HS-27A (cell line): ENCODE results near the gene MYOD1.
A peak's percentile ranks its signal among the peaks of the same experiment; 100 is the strongest.

ENCODE experiments used
- DNase-seq: peaks from one replicate; pipeline ENCODE4 v3.0.0-alpha.2; 2012; ENCODE audit warnings: low read depth, missing footprints

MYOD1 gene

DNA sequence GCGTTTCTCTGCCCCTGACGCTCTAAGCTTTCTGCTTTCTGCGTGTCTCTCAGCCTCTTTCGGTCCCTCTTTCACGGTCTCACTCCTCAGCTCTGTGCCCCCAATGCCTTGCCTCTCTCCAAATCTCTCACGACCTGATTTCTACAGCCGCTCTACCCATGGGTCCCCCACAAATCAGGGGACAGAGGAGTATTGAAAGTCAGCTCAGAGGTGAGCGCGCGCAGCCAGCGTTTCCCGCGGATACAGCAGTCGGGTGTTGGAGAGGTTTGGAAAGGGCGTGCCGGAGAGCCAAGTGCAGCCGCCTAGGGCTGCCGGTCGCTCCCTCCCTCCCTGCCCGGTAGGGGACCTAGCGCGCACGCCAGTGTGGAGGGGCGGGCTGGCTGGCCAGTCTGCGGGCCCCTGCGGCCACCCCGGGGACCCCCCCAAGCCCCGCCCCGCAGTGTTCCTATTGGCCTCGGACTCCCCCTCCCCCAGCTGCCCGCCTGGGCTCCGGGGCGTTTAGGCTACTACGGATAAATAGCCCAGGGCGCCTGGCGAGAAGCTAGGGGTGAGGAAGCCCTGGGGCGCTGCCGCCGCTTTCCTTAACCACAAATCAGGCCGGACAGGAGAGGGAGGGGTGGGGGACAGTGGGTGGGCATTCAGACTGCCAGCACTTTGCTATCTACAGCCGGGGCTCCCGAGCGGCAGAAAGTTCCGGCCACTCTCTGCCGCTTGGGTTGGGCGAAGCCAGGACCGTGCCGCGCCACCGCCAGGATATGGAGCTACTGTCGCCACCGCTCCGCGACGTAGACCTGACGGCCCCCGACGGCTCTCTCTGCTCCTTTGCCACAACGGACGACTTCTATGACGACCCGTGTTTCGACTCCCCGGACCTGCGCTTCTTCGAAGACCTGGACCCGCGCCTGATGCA lies at the start of gene MYOD1:
Gene MYOD1 (plus strand): TSS at position 544 of the 910 bp plus-strand sequence. CDS start 212 bp downstream, at position 756.
- DNase-seq, result no peak

DNA sequence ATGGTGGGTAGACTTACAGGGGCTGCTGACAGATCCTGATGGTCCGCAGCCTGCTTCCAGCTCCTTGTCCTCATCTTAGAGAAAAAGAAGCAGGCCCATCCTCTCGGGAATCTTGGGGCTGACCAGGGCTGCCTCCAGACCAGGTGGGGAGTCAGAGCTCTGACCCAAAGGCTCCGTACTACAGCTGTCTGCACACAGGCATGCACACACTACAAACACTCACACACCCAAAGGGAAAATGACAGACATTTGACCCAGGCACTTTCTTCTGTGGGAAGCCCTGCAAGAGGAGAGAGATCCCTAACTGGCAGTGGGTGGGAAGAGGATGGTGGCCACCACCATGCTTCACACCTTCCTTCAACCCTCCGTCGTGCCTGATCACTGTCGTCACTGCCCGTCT lies 46.9 kb upstream of the MYOD1 start:
- DNase-seq, result no peak

DNA sequence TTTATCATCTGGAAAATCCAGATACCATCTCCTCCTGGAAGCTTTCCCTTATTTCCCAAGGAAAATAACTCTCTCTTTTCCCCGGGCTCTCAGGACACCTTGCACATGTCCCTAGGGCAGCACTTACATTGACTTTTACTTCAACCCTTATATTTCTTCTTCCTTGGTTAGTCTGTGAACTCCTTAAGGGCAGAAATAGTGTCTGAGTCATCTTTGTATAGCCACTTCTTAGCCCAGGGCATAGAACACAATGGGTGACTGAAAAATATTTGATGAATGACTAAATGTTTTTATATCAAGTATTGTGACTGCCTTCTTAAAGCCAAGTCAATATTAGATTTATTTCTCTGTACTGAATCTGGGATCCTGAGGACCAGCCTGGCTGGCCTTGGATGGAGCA lies 45.4 kb upstream of the MYOD1 start:
- DNase-seq, result no peak

DNA sequence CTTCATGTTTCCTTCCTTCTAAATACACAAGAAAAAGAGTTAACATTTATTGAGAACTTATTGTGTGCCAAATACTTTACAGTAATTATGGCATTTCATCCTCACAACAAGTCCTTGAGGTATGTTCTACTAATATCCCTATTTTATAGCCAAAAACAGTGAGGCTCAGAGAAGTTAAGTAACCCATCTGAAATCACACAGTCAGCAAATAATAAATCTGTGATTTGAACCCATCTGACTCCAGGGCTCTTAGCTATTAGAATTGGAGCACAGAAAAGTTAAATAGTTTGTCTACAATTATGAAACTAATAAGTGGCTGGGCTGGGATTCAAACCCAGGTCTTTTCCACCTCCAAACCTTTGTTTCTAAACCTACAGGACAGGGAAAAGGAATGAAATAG lies 36.5 kb upstream of the MYOD1 start:
- no peak for DNase-seq

DNA sequence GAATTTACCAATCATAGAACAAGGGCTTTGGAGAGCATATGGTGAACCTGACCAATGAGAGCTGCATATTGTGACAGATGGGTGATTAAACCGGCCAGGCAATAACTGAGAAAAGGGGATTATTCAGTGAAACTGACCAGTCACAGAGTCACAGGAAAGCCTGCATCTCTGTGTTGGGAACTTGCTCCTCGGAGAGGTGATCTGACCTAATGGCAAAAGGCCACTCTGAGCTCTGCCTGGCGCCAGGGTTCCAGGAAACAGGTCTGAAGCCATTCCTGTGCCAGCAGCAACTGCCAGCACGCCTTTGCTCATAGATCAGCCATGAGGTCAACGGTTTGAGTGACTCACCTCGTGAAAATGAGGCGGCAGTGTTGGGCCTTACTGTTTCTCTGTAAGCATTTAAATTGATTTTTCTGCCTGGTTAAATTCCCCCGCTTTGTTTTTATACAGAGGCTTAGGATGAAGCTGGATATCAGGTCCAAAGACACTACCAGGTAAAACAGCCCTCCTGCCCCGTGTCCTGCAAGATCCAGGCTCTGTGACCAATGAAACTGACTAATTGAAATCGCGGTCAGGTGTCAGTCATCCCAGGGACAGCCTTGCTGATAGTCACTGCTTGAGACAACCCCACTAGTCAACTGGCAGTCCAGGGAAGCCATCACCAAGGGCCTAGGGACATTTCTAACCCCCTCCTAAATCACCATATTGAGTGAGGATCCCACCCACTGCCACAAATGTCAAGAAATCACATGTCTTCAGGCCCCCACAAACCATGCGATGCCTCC lies 35.8 kb upstream of the MYOD1 start:
- peak; percentile 77 for DNase-seq

DNA sequence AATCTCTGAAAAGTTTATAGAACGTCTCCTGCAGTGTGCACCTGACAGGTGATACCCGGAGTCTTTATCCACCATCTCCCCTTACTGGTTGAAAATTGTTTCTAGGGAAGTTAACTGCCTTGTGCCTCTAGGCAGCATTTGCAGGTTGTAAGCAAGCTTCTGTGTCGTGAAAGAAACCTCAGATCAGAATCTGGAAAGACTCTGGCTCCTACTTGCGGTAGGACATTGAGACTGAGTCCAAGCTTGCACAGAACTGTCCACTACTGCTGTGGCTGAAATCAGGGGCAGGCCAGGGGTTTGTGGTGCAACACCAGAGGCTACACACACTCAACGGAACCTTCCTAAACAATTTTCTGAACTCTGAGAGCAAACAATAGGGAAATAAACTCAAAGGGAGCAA lies 34.8 kb upstream of the MYOD1 start:
- no peak for DNase-seq

DNA sequence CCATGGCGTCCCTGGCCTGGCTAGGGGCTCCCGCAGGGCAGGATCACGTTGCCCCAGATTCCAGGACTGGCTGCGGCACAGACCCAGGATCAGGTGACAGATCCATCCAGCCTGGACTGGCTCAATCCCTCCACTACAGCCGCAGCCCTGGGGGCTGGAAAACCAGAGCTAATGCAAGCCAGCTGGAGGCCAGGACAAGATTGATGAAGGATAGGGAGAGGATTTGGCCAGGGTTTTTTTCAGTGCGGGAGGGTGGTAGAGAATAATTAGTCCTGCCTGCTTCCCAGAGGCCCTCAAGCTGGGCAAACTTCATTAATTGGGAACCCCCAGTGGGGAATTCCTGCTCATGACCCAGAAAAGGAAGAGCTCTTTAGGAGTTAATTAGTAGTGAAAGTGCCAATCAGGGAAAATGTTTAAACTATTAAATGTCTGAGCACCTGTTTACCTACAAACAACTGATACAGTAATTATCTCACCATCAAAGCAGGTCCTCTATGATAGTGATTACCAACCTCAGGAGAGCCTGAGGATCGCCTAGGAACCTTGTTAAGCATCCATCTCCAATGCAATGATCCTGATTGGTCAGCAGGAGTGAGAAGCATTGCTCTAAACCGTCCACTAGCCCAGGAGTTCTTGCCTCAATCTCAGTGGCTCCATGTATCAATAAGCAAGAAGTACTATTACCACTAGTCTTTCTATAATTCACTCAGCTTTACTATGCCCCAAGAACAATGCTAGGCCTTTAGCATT lies 33.0 kb upstream of the MYOD1 start:
- DNase-seq, result no peak

DNA sequence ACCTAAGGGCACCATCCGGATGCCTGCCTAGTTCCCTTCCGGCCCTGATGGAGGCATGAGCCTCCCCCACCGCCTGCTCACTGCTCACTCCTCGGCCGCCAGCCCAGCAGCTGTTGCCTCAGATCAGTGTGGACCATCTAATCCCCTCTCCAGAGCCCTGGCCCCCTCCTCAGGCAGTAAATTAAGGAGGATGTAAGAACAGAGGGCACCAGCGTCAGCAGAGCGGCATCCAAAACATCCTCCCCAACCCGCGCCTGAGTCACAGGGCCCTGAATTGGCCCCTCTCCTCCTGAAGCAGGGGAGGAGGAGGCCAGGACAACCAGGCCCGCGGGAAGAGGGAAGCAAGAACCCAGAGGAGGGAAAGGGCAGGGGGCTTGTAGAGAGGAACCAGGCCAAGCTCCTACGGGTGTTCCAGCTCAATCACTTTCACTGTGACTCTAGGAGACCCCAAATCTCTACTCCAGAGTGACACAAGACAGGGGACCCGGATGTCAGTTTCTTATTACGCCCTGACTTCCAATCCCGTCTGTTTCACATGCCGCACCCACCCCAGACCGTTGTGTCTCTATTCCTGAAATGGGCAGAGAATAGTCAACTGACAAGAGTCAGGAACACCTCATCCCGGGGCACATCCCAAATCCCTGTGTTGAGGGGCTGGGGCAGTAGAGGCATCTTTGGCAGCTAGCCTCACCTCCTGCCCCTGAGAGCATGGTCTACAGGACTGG lies 31.3 kb upstream of the MYOD1 start:
- DNase-seq, result no peak

DNA sequence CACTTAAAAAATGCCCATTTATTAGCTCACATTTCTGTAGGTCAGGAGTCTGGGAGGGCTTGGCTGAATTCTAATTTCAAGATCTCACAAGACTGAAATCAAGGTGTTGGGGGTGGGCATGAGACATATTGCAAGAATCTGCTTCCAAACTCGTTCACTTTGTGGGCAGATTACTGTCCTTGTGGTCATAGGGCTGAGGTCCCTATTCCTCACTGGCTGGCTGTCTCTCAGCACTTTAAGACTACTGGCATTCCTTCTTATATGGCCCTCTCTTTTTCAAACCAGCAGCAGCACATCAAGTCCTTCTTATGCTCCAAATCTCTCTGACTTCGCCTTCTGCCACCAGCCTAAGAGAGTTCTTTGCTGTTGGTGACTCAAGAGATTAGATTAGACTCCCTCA lies 27.8 kb upstream of the MYOD1 start:
- no peak for DNase-seq

DNA sequence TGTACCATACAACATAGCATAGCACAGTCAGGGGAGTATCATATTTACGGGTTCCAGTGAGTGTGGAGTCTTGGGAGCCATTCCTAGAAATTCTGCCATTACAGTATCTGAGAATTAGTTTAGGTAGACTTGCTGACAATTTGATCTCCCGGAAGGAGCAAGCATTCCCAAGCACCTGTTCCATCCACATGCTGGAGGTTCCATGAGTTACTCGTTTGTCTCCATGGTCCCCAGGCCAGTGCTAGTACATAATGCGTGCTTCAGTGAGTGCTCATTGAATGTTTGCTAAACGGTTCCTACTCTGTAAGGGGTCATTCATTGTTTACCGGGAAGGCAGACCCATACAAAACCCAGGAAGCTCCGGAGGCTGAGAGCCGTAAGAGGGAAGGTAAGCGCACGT lies 27.4 kb upstream of the MYOD1 start:
- DNase-seq, result no peak

DNA sequence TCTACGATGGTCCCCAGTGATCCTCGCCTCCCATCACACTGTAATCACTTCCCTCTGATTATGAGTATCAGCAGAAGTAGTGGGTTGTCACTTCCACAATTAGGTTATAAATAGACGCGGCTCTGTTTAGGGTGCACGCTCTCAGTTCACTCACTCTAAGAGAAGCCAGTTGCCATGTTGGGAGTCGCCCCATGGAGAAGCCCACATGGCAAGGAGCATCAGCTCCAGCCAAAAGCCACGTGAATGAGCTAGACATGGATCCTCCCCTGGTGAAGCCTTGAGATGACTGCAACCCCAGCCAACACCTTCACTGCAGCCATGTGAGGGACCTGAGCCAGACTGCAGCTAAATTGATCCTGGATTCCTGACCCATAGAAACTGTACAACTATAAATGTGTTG lies 26.4 kb upstream of the MYOD1 start:
- DNase-seq, result no peak

DNA sequence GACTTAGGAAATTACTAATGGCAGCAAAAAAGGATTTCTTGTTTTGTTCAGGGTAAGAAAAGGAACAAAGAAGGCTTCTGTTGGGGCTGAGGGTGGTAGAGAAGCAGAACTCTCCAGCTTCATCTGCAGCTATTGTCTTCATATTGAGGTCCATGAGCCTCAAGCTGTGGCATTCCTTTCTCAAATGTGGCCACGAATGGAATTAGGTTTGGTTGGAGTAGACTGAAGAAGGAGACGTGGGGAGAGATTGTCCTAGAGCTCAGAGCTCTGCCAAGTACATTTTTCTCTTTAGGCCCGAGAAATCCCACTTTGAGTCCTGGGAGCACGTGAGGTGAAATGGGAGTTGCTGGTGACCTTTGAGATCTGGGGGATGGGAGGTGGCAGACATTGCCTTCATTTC lies 25.8 kb upstream of the MYOD1 start:
- no peak for DNase-seq

DNA sequence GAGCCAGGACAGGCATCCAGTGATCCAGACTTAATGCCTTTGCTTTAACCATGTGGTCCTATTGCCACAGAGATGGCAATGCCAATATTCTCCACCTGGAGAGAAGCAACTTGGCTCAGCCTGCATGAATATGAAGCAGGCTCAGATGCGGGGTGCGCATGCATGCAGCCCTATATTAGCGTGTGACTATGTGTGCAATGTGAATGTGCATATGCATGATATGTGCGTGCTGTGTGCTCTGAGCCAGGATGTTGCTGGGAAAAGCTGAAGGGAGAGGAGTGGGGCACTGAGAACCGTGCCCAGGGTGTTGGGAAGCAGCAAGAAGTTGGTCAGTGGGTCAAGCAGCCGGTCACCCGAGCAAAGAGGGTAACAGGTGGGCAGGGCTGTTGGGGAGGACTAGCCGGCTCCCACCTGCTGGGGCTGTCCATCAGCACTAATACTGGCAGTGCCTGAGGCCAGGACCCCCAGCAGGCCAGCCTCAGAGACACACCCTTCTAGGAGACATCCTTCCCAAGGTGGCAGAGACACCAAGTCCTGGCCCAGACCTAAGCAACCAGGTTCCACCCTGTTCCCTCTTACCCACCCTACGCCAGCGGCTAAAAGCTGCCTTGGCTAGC lies 24.8 kb upstream of the MYOD1 start:
- no peak for DNase-seq

DNA sequence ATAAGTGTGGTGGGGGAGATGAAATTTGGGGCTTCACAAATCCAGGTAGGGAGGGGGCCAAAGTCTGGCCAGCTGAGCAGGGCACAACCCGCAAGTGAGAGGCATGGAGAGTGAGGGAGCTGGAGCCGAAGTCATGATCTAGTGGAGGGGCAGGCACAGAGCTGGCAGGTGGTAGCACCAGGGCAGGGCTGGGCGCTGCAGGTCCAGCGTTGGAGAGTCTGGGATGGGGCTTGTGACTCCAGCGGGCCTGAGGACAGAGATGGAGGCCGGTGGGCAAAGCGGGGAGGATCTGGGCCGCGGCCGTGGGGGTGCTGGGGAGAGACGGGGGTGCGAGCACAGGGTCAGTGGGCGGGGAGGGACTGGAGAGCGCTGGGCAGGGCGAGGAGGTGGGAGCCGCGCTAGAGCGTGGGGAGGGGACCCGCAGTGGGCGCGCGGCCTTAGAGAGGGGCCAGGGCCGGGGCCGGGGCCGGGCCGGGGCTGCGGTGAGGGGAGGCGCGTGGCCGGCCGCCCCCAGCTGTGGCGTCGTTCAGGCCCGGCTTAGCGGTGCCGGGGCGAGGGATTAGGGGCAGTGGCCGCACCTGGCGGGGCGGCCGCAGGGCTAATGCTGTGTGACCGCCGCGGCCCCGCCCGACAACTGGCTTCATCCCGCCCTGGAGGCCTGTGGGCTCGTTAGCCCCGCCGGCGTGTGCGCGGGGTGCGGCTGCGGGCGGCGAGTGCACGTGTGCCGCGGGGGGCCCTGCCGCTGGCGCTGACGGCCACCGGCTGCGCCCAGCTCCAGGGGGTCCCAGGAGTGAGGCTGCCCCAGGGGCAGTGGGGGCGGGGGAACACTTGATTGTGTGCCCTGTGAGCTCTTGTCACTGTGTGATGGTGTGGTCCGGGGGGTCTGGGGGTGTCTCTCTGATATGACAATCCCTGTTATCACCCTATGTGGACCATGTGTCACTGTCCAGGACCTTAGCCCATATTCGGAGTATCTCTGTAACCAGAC lies 23.6 kb upstream of the MYOD1 start:
- no peak for DNase-seq

DNA sequence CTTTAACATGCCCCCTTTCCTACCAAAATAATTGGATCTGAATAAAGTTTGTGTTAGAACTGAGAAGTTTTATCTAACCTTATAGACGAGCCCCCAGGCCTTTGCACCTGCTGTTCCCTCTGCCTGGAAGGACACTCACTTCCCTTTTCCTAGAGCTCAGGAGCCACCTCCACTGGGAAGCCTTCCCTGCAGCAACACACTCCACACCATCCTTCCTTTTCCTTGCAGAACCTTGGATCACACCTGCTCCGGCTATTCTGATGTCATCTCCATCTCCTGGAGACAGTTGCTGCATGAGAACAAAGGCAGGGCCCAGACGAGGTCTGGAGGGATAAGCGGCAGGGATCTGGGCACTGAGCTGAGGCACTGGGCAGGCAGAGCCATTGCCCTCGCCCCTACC lies 22.6 kb upstream of the MYOD1 start:
- no peak for DNase-seq

DNA sequence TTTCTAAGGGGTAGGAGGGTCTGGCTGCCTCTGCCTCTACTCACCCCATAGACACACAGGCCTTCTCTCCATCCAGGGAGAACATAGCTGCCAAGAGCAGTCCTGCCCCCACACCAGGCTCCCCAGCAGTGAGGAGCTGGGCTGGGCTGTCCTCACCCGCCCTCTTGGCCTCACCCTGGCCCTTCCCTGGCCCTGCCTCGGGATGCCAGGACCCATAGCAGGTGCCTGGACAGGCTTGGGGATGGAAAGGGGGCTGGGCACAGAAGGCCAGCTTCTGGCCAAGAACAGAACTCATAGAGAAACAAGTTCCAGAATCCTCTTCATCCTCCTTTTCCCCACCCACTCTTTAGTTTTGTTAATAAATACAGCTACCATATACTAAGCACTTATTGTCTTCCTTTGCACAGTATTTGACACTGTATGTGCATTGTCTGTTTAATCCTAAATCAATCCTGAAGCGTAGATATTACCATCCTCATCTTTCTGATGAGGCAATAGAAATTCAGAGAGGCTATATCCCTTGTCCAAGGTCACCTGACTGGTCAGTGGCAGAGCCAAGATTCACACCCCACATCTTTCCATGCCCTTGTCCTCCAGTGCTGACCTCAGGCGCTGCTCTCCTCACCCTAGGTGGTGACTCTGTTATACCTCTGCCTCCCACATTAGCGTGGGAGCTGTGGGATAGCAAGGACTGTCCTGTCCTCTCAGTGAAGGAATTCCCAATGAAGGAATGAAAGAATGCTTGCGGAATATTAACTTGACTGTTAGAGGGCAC lies 22.0 kb upstream of the MYOD1 start:
- no peak for DNase-seq

DNA sequence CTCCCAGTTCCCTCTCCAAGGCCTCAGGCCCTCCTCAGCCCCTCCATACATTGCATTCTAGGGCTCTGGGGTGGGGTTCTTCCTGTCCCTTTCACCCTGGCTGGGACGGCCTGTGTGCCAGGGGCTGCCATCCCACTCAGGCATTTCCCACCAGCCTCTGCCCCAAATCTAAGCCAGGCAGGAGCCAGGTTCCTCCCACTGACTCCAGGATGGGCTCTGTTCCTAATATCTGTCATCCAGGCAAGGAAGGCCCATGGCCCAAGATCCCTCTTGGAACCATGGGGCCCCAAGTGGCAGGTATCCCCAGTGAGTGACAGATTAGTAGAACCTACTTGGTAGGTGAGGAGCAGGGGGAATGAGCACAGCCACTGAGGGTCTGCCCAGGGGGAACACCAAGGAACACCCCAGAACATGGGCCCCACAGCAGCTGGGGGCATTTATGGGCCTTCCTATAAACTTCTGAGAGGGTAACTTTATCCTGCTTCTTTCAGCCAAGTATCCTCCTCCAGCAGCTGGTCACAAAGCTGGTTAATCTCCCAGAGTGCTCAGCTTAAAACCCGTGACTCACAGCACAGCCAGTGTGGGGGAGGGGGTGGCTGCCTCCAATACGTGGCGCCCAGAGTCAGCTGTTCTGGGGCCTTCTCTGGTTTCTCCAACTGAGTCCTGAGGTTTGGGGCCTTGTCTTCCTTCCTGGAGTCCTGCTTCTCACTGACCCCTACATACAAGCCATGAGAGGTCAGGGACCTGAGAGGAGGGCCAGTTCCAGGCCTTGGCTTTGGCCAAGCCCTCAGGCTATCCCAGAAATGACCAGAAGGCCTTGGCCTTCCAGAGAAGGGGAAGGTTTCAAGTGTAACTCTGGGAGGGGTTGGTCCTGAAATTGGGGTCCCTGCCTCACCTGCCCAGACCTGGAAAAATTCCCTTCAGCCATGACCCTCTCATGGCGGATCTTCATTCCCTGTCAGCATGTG lies 19.9 kb upstream of the MYOD1 start:
- DNase-seq, result no peak

DNA sequence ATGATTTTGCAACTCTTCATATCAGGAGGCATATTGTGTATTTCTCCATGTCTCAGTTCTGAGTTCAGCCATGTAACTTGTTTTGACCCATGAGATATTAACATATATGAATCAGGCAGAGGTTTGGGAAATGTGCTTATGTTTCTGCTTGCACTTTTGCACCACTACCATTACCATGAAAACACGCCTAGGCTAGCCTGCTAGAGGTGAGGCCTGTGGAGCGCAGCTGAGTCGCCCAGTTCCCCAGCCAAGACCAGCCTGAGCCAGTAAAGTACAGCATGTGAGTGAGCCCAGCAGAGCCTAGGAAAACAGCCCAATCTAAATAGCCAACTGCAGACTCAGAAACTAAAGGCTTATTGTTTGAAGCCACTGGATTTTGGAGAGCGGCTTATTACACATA lies 18.4 kb upstream of the MYOD1 start:
- no peak for DNase-seq
